HCT116 (cell line): ENCODE measurements around the gene CIRBP. TPM values are rescaled to one million over a fixed set of nuclear protein-coding genes. Genes with fewer than 3 reads are reported as not detected.

ENCODE experiments used
- ATAC-seq: fragments of 200-7000 bp; cut with Tn5 transposase; 2 replicates; pipeline ENCODE4 v1.9.1; 2020; ENCODE audit warnings: mild to moderate bottlenecking, moderate library complexity
- BruUV-seq: library from RNA; stranded (reverse); fragments of 400-500 nt; replicated peaks from 2 replicates; lab custom pipeline; 2021; lab: Mats Ljungman, UMichigan
- CTCF ChIA-PET: fragments of 300-600 bp; sonication (Branson Sonifier 250); formaldehyde crosslinking; loops from one replicate; lab custom pipeline; 2021; ENCODE audit warnings: antibody characterized with exemption; lab: Charles Lee
- POLR2A ChIA-PET: fragments of 300-600, 350-600 bp; sonication (Branson Sonifier 250); formaldehyde crosslinking; loops from one replicate; lab custom pipeline; 2021; ENCODE audit warnings: antibody characterized with exemption; lab: Charles Lee
- RAD21 ChIA-PET, 2 experiments: fragments of 300-600 bp; sonication (Branson Sonifier 250); formaldehyde crosslinking; loops; one replicate each; lab custom pipeline; 2023; ENCODE audit warnings: low total read pairs in 2 of 2; ENCODE audit not compliant: uncharacterized antibody in 2 of 2, unreplicated experiment in 2 of 2, low non-redundant PET in 1 of 2; lab: Charles Lee
- DNase-seq: peaks from one replicate; pipeline ENCODE4 v3.0.0-alpha.2; 2010; ENCODE audit warnings: low read depth, low spot score
- H2AFZ ChIP-seq: fragments of 200-600 bp; shearing (Covaris generic), sonication (generic); 2 replicates; pipeline ENCODE4 v1.6.1; 2017; ENCODE audit warnings: low read depth, mixed run types, mixed read lengths, antibody characterized with exemption, low read length; ENCODE audit not compliant: poor library complexity, severe bottlenecking
- H3K27ac ChIP-seq: 2 replicates; pipeline ENCODE4 v1.5.1; 2012; ENCODE audit warnings: low read depth, low read length
- H3K27me3 ChIP-seq: fragments of 200-600 bp; sonication (generic); 2 replicates; pipeline ENCODE4 v1.6.1; 2016; ENCODE audit warnings: mixed run types, low read length, mixed read lengths; ENCODE audit not compliant: insufficient read depth
- H3K36me3 ChIP-seq, 2 experiments: fragments of 200-500 bp in 1 of 2; fragments of 200-600 bp in 1 of 2; sonication (Bioruptor generic) in 1 of 2; sonication (generic) in 1 of 2; 2 replicates each; pipeline versions ENCODE4 v1.5.1 to v1.6.1; 2014 to 2016; ENCODE audit warnings: low read length in 2 of 2, inconsistent platforms in 1 of 2, mixed read lengths in 1 of 2, mixed run types in 1 of 2; ENCODE audit not compliant: insufficient read depth in 2 of 2, control insufficient read depth in 1 of 2
- H3K4me1 ChIP-seq, 2 experiments: fragments of 200-600 bp in 1 of 2; sonication (generic) in 1 of 2; 2 replicates each; pipeline versions ENCODE4 v1.5.1 to v1.6.1; 2012 to 2017; ENCODE audit warnings: low read length in 2 of 2, inconsistent platforms in 1 of 2, mild to moderate bottlenecking in 1 of 2, mixed read lengths in 1 of 2, mixed run types in 1 of 2, moderate library complexity in 1 of 2; ENCODE audit not compliant: insufficient read depth in 2 of 2, control insufficient read depth in 1 of 2
- H3K4me2 ChIP-seq: fragments of 200-600 bp; sonication (generic); 2 replicates; pipeline ENCODE4 v1.6.1; 2017; ENCODE audit warnings: mixed run types, low read length, mixed read lengths
- H3K4me3 ChIP-seq, 2 experiments: fragments of 200-600 bp in 1 of 2; sonication (generic) in 1 of 2; replicated peaks in 1 of 2; 2 replicates each; pipeline ENCODE4 v1.5.1; 2011 to 2016; ENCODE audit warnings: low read length in 2 of 2, control low read depth in 1 of 2, low read depth in 1 of 2, mild to moderate bottlenecking in 1 of 2, mixed read lengths in 1 of 2, mixed run types in 1 of 2
- H3K79me2 ChIP-seq: fragments of 200-600 bp; sonication (generic); 2 replicates; pipeline ENCODE4 v1.6.1; 2017; ENCODE audit warnings: mild to moderate bottlenecking, mixed run types, low read length, moderate library complexity, mixed read lengths; ENCODE audit not compliant: insufficient read depth
- H3K9ac ChIP-seq: fragments of 200-600 bp; sonication (generic); 2 replicates; pipeline ENCODE4 v1.6.1; 2016; ENCODE audit warnings: low read length, mixed read lengths
- H3K9me2 ChIP-seq: fragments of 200-600 bp; sonication (generic), shearing (Covaris generic); 2 replicates; pipeline ENCODE4 v1.6.1; 2017; ENCODE audit warnings: mixed run types, mild to moderate bottlenecking, moderate library complexity; ENCODE audit not compliant: insufficient read depth
- H3K9me3 ChIP-seq, 2 experiments: fragments of 200-500 bp in 1 of 2; fragments of 200-600 bp in 1 of 2; sonication (Bioruptor generic) in 1 of 2; sonication (generic) in 1 of 2; 2 replicates each; pipeline ENCODE4 v1.6.1; 2014 to 2017; ENCODE audit warnings: low read length in 2 of 2, mixed read lengths in 2 of 2, inconsistent platforms in 1 of 2, low read depth in 1 of 2, mild to moderate bottlenecking in 1 of 2, mixed run types in 1 of 2, moderate library complexity in 1 of 2; ENCODE audit not compliant: control insufficient read depth in 1 of 2, insufficient read depth in 1 of 2
- H4K20me1 ChIP-seq: fragments of 200-600 bp; sonication (generic), shearing (Covaris generic); 2 replicates; pipeline ENCODE4 v1.6.1; 2017; ENCODE audit warnings: mixed run types, mild to moderate bottlenecking, moderate library complexity; ENCODE audit not compliant: insufficient read depth
- CBX3 ChIP-seq: IDR thresholded peaks from 2 replicates; pipeline ENCODE4 v1.6.1; 2012; ENCODE audit warnings: low read depth
- EGR1 ChIP-seq: IDR thresholded peaks from 2 replicates; pipeline ENCODE4 v1.6.1; 2012; ENCODE audit warnings: low read depth
- POLR2A ChIP-seq: IDR thresholded peaks from 2 replicates; pipeline ENCODE4 v1.7.0; 2011; ENCODE audit warnings: borderline replicate concordance; ENCODE audit not compliant: insufficient read depth, insufficient read length; ENCODE audit errors: extremely low read depth
- RAD21 ChIP-seq: IDR thresholded peaks from 2 replicates; pipeline ENCODE4 v1.6.1; 2012; ENCODE audit warnings: low read depth, mild to moderate bottlenecking
- TCF7L2 ChIP-seq: IDR thresholded peaks from 2 replicates; pipeline ENCODE4 v1.7.0; 2011; ENCODE audit warnings: borderline replicate concordance, inconsistent platforms; ENCODE audit not compliant: insufficient read depth, insufficient read length; ENCODE audit errors: extremely low read depth
- intact Hi-C: fragments of 100-400 bp; cut with micrococcal nuclease; formaldehyde crosslinking; loops from 2 replicates; pipeline ENCODE4 v1.10.0; 2022
- total RNA-seq: library from RNA; stranded (reverse); gene quantifications from one replicate; pipeline ENCODE4 v1.2.1, GENCODE V29; 2021; ENCODE audit not compliant: unreplicated experiment
- TF ChIP-seq, protein P1 (sequence below), 3 experiments: fragments of 200-600 bp in 1 of 3; sonication (generic) in 1 of 3; IDR thresholded peaks in 2 of 3; conservative IDR thresholded peaks in 1 of 3; 2 replicates each; pipeline ENCODE4 v1.5.1; 2012 to 2017; ENCODE audit warnings: low read depth in 2 of 3, low read length in 2 of 3, antibody characterized with exemption in 1 of 3, borderline replicate concordance in 1 of 3, control low read depth in 1 of 3, mild to moderate bottlenecking in 1 of 3, mixed read lengths in 1 of 3, mixed run types in 1 of 3, moderate library complexity in 1 of 3; ENCODE audit not compliant: insufficient read depth in 1 of 3

The CIRBP gene
- total RNA-seq, 1 experiment from 2014 or later = 276 TPM

DNA sequence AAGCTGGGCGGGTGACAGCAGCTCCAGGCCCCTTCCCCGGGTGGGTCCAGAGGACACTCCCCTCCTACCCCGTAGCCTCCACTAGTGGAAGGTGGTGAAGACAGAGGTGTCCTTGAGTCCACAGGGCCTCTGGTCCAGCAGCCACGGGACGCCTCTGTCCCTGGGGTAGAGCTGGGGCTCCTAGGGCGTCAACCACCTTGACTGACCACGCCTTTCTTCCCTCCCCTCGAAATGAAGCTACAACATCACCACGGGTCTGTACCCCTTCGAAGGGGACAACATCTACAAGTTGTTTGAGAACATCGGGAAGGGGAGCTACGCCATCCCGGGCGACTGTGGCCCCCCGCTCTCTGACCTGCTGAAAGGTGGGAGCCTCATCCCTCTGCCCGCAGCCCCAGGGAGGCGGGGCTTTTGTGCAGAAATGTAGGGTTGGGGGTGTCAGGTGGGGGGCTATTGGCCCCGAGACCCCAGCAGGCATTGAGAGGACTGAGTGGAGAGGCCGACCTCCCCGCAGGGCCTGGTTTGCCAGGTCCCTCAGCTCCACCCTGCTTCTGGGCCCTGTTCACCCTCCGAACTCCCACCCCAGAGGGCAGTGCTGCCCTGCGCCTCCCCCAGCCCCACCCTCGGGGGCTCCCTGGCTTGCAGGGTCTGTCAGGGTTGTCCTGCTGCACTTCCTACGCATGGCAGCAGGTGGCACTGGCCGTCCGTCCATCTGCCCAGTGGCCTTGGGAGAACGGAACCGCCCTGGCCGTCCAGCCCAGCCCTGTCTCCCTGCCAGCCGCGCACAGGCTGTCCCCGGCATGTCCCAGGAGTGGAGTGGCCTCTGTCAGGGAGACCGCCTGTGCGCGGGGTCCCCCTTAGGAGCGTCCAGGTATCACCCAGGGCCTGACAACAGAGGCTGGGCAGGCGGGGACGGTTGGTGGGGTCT lies 47.9 kb upstream of the CIRBP start:
- ATAC-seq (peak; percentile 35), DNase-seq (no peak)
- Histone ChIP-seq H3K79me2 (peaks cover 40% of the 10 kb centered on the region), H3K27me3 (no peaks in the 10 kb centered on the region), H2AFZ (no peak overlapping the region), H3K9me3 (no peaks in the 10 kb centered on the region), H3K9ac (no peak overlapping the region), H3K36me3 (peaks cover 2 to 6% of the 10 kb centered on the region in 2 experiments; a peak in 2 of 4 replicates), H3K27ac (no peak overlapping the region; the same call in 1 of the 2 replicates), H3K4me1 (peaks cover 0 to 22% of the 10 kb centered on the region in 2 experiments; a peak in 2 of 4 replicates), H3K4me2 (no peak overlapping the region), H3K4me3 (no peak overlapping the region), H4K20me1 (no peaks in the 10 kb centered on the region), H3K9me2 (no peaks in the 10 kb centered on the region)
- TF ChIP-seq POLR2A (no peak), RAD21 (peak; percentile 53), EGR1 (no peak), TCF7L2 (no peak), CBX3 (no peak)
- TF ChIP-seq, protein P1, sequence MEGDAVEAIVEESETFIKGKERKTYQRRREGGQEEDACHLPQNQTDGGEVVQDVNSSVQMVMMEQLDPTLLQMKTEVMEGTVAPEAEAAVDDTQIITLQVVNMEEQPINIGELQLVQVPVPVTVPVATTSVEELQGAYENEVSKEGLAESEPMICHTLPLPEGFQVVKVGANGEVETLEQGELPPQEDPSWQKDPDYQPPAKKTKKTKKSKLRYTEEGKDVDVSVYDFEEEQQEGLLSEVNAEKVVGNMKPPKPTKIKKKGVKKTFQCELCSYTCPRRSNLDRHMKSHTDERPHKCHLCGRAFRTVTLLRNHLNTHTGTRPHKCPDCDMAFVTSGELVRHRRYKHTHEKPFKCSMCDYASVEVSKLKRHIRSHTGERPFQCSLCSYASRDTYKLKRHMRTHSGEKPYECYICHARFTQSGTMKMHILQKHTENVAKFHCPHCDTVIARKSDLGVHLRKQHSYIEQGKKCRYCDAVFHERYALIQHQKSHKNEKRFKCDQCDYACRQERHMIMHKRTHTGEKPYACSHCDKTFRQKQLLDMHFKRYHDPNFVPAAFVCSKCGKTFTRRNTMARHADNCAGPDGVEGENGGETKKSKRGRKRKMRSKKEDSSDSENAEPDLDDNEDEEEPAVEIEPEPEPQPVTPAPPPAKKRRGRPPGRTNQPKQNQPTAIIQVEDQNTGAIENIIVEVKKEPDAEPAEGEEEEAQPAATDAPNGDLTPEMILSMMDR (IDR thresholded peaks at IDR 0.05 in 2 of 3, conservative IDR thresholded peaks at IDR 0.05 in 1 of 3; ENCODE audit: borderline replicate concordance in 1 of 3, insufficient read depth in 1 of 3, low read depth in 2 of 3, low read length in 2 of 3) = peak; percentile 23 to 74 (median 58); a peak in 5 of 6 replicates
- no TSS peak for BruUV-seq
- intact Hi-C loops = no loop called here
- CTCF ChIA-PET = interaction anchor here (0.6 to 2.4 kb wide), 4 partner anchors 17 to 108 kb away, joined by 3 to 8 read pairs (median 3); no protein-coding TSS in a partner anchor
- RAD21 ChIA-PET = no interaction called here
- POLR2A ChIA-PET = no interaction called here
